SK-N-SH (cell line): ENCODE results near the gene SMKR1. TPM values are rescaled to one million over a fixed set of nuclear protein-coding genes. Genes with fewer than 3 reads are reported as not detected.

Source experiments
- CTCF ChIA-PET: fragments of 300-600, 350-600 bp; formaldehyde crosslinking; extraction: SDS; loops from one replicate; lab custom pipeline; 2021; lab: Yijun Ruan, JAX
- POLR2A ChIA-PET: fragments of 350-600 bp; sonication (Branson Sonifier 250); formaldehyde crosslinking; extraction: SDS; loops from one replicate; lab custom pipeline; 2020; ENCODE audit warnings: antibody characterized with exemption, inconsistent platforms; lab: Yijun Ruan, JAX
- DNase-seq: peaks from one replicate; pipeline ENCODE4 v3.0.0; 2012
- H2AFZ ChIP-seq: fragments of 200-600 bp; sonication (generic); 2 replicates; pipeline ENCODE4 v1.8.1; 2016; ENCODE audit warnings: antibody characterized with exemption, mild to moderate bottlenecking, low read depth
- H3F3A ChIP-seq: fragments of 200-600 bp; sonication (generic); replicated peaks from 2 replicates; pipeline ENCODE3; 2016; ENCODE audit warnings: antibody characterized with exemption, mild to moderate bottlenecking; ENCODE audit not compliant: insufficient read depth
- H3K27ac ChIP-seq, 2 experiments: fragments of 200-500 bp in 1 of 2; fragments of 200-600 bp in 1 of 2; sonication (Bioruptor generic) in 1 of 2; sonication (generic), shearing (Covaris generic) in 1 of 2; 2 replicates each; pipeline versions ENCODE4 v1.5.1 to v1.6.1; 2014 to 2016; ENCODE audit warnings: low read depth in 2 of 2, inconsistent platforms in 1 of 2, low read length in 1 of 2, mild to moderate bottlenecking in 1 of 2, mixed read lengths in 1 of 2
- H3K27me3 ChIP-seq: fragments of 200-600 bp; sonication (generic), shearing (Covaris generic); 2 replicates; pipeline ENCODE4 v1.6.1; 2016; ENCODE audit warnings: mixed run types; ENCODE audit not compliant: insufficient read depth
- H3K36me3 ChIP-seq, 2 experiments: fragments of 200-500 bp in 1 of 2; fragments of 200-600 bp in 1 of 2; sonication (Bioruptor generic) in 1 of 2; sonication (generic) in 1 of 2; replicated peaks in 1 of 2; 2 replicates each; pipeline versions ENCODE3 to v1.5.1; 2014 to 2016; ENCODE audit warnings: low read length in 1 of 2, mild to moderate bottlenecking in 1 of 2; ENCODE audit not compliant: insufficient read depth in 2 of 2, control insufficient read depth in 1 of 2
- H3K4me1 ChIP-seq, 2 experiments: fragments of 200-500 bp in 1 of 2; fragments of 200-600 bp in 1 of 2; sonication (Bioruptor generic) in 1 of 2; sonication (generic), shearing (Covaris generic) in 1 of 2; 2 replicates each; pipeline versions ENCODE4 v1.5.1 to v1.6.1; 2014 to 2016; ENCODE audit warnings: low read depth in 1 of 2, low read length in 1 of 2, mixed run types in 1 of 2; ENCODE audit not compliant: insufficient read depth in 2 of 2, control insufficient read depth in 1 of 2
- H3K4me2 ChIP-seq: fragments of 200-600 bp; sonication (generic), shearing (Covaris generic); 2 replicates; pipeline ENCODE4 v1.6.1; 2017; ENCODE audit warnings: mixed run types
- H3K4me3 ChIP-seq, 2 experiments: fragments of 200-500 bp in 1 of 2; fragments of 200-600 bp in 1 of 2; sonication (Bioruptor generic) in 1 of 2; sonication (generic), shearing (Covaris generic) in 1 of 2; 2 replicates each; pipeline versions ENCODE4 v1.5.1 to v1.8.1; 2014 to 2016; ENCODE audit warnings: low read depth in 2 of 2, inconsistent platforms in 1 of 2, low read length in 1 of 2, mild to moderate bottlenecking in 1 of 2, mixed read lengths in 1 of 2, moderate library complexity in 1 of 2
- H3K79me2 ChIP-seq: fragments of 200-600 bp; sonication (generic); 2 replicates; pipeline ENCODE4 v1.8.1; 2017; ENCODE audit warnings: mild to moderate bottlenecking; ENCODE audit not compliant: insufficient read depth
- H3K9ac ChIP-seq: fragments of 200-600 bp; sonication (generic); 2 replicates; pipeline ENCODE4 v1.6.1; 2017; ENCODE audit warnings: mixed run types
- H3K9me2 ChIP-seq: fragments of 200-600 bp; sonication (generic); 2 replicates; pipeline ENCODE4 v1.6.1; 2017; ENCODE audit warnings: mixed run types
- H3K9me3 ChIP-seq: fragments of 200-600 bp; sonication (generic); 2 replicates; pipeline ENCODE4 v1.6.1; 2017; ENCODE audit warnings: mixed run types, mild to moderate bottlenecking, moderate library complexity
- H4K20me1 ChIP-seq: fragments of 200-600 bp; sonication (generic); 2 replicates; pipeline ENCODE4 v1.6.1; 2017; ENCODE audit warnings: mild to moderate bottlenecking, mixed run types; ENCODE audit not compliant: insufficient read depth
- CHD2 ChIP-seq: fragments of 150-350 bp; IDR thresholded peaks from 2 replicates; pipeline ENCODE4 v1.6.1; 2018; ENCODE audit warnings: low read length; ENCODE audit not compliant: partially characterized antibody
- CTCF ChIP-seq: fragments of 200-600 bp; sonication (generic); IDR thresholded peaks from 2 replicates; pipeline ENCODE4 v1.6.1; 2017; ENCODE audit warnings: antibody characterized with exemption, mild to moderate bottlenecking, moderate library complexity
- EP300 ChIP-seq, 2 experiments: IDR thresholded peaks; 2 replicates each; pipeline versions ENCODE4 v1.4.0 to v1.6.1; 2012; ENCODE audit warnings: borderline replicate concordance in 1 of 2, low read depth in 1 of 2, low read length in 1 of 2
- EZH2phosphoT487 ChIP-seq: fragments of 200-600 bp; sonication (generic); IDR thresholded peaks from 2 replicates; pipeline ENCODE4 v1.6.1; 2017; ENCODE audit warnings: low read depth, mixed run types, mild to moderate bottlenecking, antibody characterized with exemption, moderate library complexity, borderline replicate concordance
- FOSL2 ChIP-seq: IDR thresholded peaks from 2 replicates; pipeline ENCODE4 v1.4.0; 2012; ENCODE audit warnings: low read depth, mild to moderate bottlenecking, moderate library complexity, borderline replicate concordance
- GABPA ChIP-seq: IDR thresholded peaks from 2 replicates; pipeline ENCODE4 v1.4.0; 2012; ENCODE audit warnings: low read depth, mild to moderate bottlenecking
- IRF3 ChIP-seq: fragments of 150-350 bp; IDR thresholded peaks from 2 replicates; pipeline ENCODE4 v1.6.1; 2016; ENCODE audit warnings: mild to moderate bottlenecking, low read depth, low read length
- JUND ChIP-seq: IDR thresholded peaks from 2 replicates; pipeline ENCODE4 v1.4.0; 2012
- MEF2A ChIP-seq: IDR thresholded peaks from 2 replicates; pipeline ENCODE4 v1.4.0; 2012; ENCODE audit warnings: low read depth, borderline replicate concordance
- MXI1 ChIP-seq: IDR thresholded peaks from 2 replicates; pipeline ENCODE4 v1.6.1; 2012; ENCODE audit warnings: mild to moderate bottlenecking, low read depth, low read length, improper control_type of control experiment
- NFIC ChIP-seq: IDR thresholded peaks from 2 replicates; pipeline ENCODE4 v1.4.0; 2012; ENCODE audit warnings: borderline replicate concordance
- POLR2AphosphoS5 ChIP-seq: IDR thresholded peaks from 2 replicates; pipeline ENCODE4 v1.6.1; 2012; ENCODE audit warnings: low read depth, low read length
- RAD21 ChIP-seq: IDR thresholded peaks from 2 replicates; pipeline ENCODE4 v1.6.1; 2012; ENCODE audit warnings: mild to moderate bottlenecking, low read length
- REST ChIP-seq: IDR thresholded peaks from 2 replicates; pipeline ENCODE4 v1.6.1; 2012; ENCODE audit warnings: mild to moderate bottlenecking, low read depth, low read length, moderate library complexity
- RFX5 ChIP-seq: IDR thresholded peaks from 2 replicates; pipeline ENCODE4 v1.6.1; 2012; ENCODE audit warnings: mild to moderate bottlenecking, improper control_type of control experiment, low read length
- RXRA ChIP-seq: IDR thresholded peaks from 2 replicates; pipeline ENCODE4 v1.4.0; 2012; ENCODE audit warnings: low read depth, mild to moderate bottlenecking, borderline replicate concordance
- TAF1 ChIP-seq: IDR thresholded peaks from 2 replicates; pipeline ENCODE4 v1.6.1; 2012; ENCODE audit warnings: low read depth, mild to moderate bottlenecking, low read length, moderate library complexity, borderline replicate concordance
- TCF12 ChIP-seq: IDR thresholded peaks from 2 replicates; pipeline ENCODE4 v1.4.0; 2012
- TEAD4 ChIP-seq: IDR thresholded peaks from 2 replicates; pipeline ENCODE4 v1.4.0; 2012; ENCODE audit warnings: mild to moderate bottlenecking, borderline replicate concordance; ENCODE audit not compliant: insufficient read depth
- ZBTB33 ChIP-seq: IDR thresholded peaks from 2 replicates; pipeline ENCODE4 v1.4.0; 2012; ENCODE audit warnings: low read depth, borderline replicate concordance
- whole genome bisulfite sequencing: methylation state at CpG from one replicate; pipeline ENCODE4 v1.1.6; 2017; ENCODE audit warnings: low lambda C conversion rate; 5-methylcytosine and 5-hydroxymethylcytosine counted together
- polyA plus RNA-seq, 3 experiments: library from polyadenylated mRNA; depleted of rRNA; stranded (reverse); fragments of >200 nt; gene quantifications; 2 replicates each; pipeline ENCODE4 v1.2.3, GENCODE V29; 2012

The SMKR1 gene
- polyA plus RNA-seq, 1 of the 3 experiments (the other 2 are of a cell fraction): 8.1 TPM

GRCh38 chr7:129496653-129497052 is 5.7 kb upstream of the SMKR1 start:
- Histone ChIP-seq H3K4me1 (peaks cover 0 to under 1% of the 10 kb centered on the region in 2 experiments; a peak in 1 of 4 replicates), H3K36me3 (no peaks in the 10 kb centered on the region), H4K20me1 (no peaks in the 10 kb centered on the region), H3K27ac (no peak overlapping the region), H3K27me3 (no peaks in the 10 kb centered on the region), H3K4me2 (no peak overlapping the region), H3K79me2 (no peaks in the 10 kb centered on the region), H3K4me3 (no peak overlapping the region), H3K9me2 (no peaks in the 10 kb centered on the region), H3F3A (peaks cover 18% of the 10 kb centered on the region), H3K9ac (no peak overlapping the region), H2AFZ (no peak overlapping the region), H3K9me3 (no peaks in the 10 kb centered on the region)
- no peak for TF ChIP-seq GABPA
- TF ChIP-seq CHD2: no peak
- TF ChIP-seq JUND: no peak
- no peak for DNase-seq
- 68% methylated on average over 7 of the region's 7 CpGs for WGBS
- POLR2A ChIA-PET: no interaction called here
- CTCF ChIA-PET: interaction anchor here (1.0 to 1.6 kb wide), 4 partner anchors 13 to 278 kb away, joined by 3 to 6 read pairs (median 4); partner anchors contain the start of gene NRF1

- no peaks in the 10 kb centered on the region for H4K20me1 ChIP-seq
- CTCF ChIA-PET: interaction anchor here (1.0 to 1.6 kb wide), 4 partner anchors 13 to 278 kb away, joined by 3 to 6 read pairs (median 4); partner anchors contain the start of gene NRF1
- H2AFZ ChIP-seq: no peak overlapping the region
- over 99% methylated on average over 4 of the region's 4 CpGs for WGBS
- H3K79me2 ChIP-seq: no peaks in the 10 kb centered on the region
- H3K36me3 ChIP-seq: no peaks in the 10 kb centered on the region
- H3K9ac ChIP-seq: no peak overlapping the region
- H3K9me2 ChIP-seq: no peaks in the 10 kb centered on the region
- no peak overlapping the region for H3K4me3 ChIP-seq
- POLR2A ChIA-PET: no interaction called here
- no peak overlapping the region for H3K4me2 ChIP-seq
- no peaks in the 10 kb centered on the region for H3K9me3 ChIP-seq
- no peak for DNase-seq
- peaks cover 18% of the 10 kb centered on the region for H3F3A ChIP-seq
- H3K27me3 ChIP-seq: no peaks in the 10 kb centered on the region
- H3K27ac ChIP-seq: no peak overlapping the region
- peaks cover 0 to 3% of the 10 kb centered on the region in 2 experiments; a peak in 1 of 4 replicates for H3K4me1 ChIP-seq
- no peak for TF ChIP-seq MEF2A
- TF ChIP-seq RAD21: no peak
- TF ChIP-seq ZBTB33: no peak
- no peak for TF ChIP-seq RFX5
- no peak for TF ChIP-seq POLR2AphosphoS5
- no peak for TF ChIP-seq RXRA
- TF ChIP-seq TCF12: no peak
- no peak for TF ChIP-seq FOSL2
- TF ChIP-seq MXI1: no peak
- no peak for TF ChIP-seq JUND
- TF ChIP-seq GABPA: no peak
- no peak for TF ChIP-seq REST
- no peak for TF ChIP-seq CTCF
- TF ChIP-seq TEAD4: no peak
- TF ChIP-seq IRF3: no peak
- TF ChIP-seq EZH2phosphoT487: no peak
- TF ChIP-seq TAF1: no peak
- TF ChIP-seq EP300 (IDR thresholded peaks at IDR 0.05; ENCODE audit: borderline replicate concordance in 1 of 2, low read depth in 1 of 2, low read length in 1 of 2): no peak
- no peak for TF ChIP-seq NFIC
Measured at GRCh38 chr7:129497156-129497555, 5.2 kb upstream of the SMKR1 start.
